Measurements from ENCODE around the gene INSL4.

INSL4 gene

GRCh38 chr9:5231212-5231611 lies at the start of gene INSL4:
INSL4 (plus strand) TSS chr9:5231419; CDS start chr9:5231524, 105 bp downstream.
- DNase-seq: no peak

DNA sequence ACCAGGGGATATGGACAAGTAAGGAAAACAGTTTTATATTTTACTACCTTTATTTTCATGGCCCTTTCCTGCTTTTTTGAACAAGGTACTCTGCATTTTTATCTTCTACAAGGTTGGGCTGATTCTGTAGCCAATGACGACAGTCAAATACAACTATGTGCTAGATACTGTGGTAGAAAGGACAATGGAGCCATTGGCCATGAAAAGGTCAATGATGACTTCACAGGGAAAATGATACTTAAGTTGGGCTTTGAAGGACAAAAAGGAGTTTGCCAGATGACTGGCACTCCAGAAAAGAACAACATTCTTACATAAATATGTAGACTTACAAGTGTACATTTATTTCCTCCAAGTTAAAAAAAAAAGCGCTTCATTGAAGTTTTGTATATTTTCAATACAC lies 46.4 kb upstream of the INSL4 start:
- DNase-seq: no peak

- DNase-seq: no peak
Measured at GRCh38 chr9:5185220-5185840, 45.9 kb upstream of the INSL4 start, which contains the start of gene INSL6. INSL6 (minus strand) TSS chr9:5185639; CDS start chr9:5185602, 37 bp downstream.

DNA sequence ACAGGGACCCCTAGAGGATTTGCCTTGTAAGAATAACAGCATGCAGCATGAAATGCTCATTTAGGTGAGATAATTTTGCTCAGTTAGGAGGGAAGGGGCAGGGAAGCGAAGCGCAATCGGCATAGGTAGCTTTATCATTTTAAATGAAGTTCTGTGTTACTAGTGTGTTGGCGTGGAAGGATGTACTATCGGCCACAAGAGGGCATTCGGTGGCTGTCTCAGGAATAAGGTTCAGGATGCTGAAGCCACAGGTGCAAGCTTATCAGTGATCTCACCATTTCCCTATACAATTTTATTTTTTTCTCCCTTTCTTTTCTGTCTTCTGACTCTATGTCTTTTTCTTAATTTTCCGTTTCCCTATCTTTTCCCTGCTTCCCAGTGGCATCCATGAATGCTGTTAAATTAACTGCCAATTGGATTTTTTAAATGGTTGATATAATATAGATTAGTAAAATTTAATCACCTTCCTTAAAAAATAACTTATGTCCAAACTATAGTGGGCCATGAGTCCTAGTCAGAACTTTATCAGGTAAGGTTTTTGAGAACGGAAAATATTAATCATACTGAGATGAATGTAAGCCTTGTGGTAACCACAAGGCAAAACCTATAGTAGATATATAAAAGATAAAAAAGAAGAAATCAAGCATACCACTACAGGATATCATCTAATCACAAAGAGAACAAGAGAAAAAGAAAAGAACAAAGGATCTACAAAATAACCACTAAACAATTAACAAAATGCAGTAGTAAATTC lies 44.6 kb upstream of the INSL4 start:
- DNase-seq: peak; percentile 12

DNA sequence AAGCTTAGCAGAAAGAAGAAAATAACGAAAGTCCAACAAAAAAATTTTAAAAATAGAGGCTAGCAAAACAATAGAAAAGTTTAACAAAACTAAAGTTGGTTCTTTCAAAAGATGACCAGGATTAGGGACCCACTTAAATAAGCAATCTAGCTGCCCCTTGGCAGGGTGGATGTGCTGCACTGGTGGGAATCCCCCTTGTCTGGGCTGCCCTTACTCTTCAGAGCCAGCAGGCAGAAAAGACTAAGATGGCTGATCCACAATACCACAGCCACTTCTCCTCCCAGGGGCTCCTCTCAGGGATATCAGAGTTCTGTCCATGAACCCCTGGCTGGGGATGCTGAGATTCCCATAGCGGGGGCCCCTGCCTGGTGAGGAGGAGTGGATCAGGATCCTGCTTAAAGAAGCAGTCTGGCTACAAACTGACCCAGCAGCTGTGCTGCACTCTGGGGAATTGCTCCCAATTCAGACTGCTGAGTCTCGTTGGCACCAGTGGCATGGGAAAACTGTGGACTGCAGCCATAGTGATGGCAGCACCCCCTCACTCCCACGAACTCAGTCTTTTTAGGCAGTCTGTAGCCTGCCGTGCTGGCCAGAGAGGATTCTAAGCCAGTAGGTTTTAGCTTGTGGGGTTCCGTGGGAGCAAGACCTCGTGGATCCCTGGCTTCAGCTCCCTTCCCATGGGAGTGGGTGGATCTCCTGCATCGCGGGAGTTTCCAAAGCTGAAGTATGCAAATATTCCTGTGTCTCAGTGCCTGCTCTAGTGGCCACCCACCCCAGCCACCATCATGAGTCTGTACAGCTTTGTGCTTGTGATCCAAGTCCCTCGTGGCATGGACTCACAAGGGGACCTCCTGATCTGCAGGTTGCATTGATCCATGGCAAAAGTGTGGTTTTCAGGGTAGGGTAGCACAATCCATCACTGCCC lies 42.9 kb upstream of the INSL4 start:
- no peak for DNase-seq

- DNase-seq: no peak
Measured at GRCh38 chr9:5191985-5192384, 39.2 kb upstream of the INSL4 start.

DNA sequence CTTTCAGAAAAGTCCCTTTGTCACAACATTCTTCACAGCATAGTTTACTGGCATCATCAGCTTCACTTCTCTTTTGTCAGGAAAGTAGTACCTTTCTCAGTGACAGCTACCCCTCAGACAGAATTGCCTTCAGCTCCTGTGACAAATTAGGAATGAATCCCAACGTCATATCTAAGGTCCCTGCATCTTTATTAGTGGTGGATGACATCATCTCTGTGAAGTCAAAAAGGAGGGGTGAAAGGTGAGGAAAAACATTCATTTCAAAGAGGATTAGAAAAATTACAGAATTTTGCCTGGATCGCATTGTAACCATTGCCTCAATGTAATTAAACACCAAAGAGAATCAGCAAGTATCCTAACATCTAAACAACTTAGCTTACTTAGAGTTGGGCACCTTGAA lies 37.9 kb upstream of the INSL4 start:
- DNase-seq: no peak

GRCh38 chr9:5195463-5195862 lies 35.8 kb upstream of the INSL4 start:
- DNase-seq: no peak

DNA sequence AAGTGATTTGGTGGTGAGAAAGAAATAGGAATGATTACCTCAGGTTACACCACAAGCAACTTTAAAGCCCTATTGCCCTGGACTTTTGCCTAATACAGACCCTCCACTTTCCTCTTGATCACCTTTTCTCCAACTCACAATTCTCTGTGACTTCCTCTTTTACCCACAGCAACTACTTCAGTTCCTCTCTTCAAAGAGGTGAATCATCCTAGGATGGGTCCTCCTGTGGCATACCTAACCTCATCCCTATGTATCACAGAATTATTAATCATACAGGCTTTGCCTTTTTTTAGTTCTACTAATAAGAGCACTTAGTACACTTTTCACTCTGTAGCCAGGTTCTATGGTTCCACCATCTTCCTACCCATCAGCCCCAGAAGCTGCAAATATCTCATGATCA lies 26.1 kb upstream of the INSL4 start:
- DNase-seq: no peak

DNA sequence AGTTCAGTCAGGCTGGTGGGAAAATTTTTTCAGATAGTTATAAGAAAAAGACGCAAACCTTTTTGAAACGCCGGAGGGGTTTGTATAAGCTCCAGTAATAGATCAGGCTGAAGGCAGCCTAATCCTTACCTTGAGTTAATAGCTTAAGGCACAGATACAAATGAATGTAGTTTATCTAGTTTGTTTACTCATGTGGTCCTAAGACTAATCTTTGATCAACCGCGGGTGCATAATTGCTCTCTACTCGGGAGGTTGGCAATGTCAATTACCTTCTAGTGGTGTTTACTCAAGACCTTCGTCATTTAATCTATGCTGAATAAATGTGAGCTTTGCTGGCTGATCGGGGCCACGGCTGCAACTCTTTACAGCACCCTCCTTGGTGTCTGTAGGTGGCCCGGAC lies 665 bp upstream of the INSL4 start:
- no peak for DNase-seq

DNA sequence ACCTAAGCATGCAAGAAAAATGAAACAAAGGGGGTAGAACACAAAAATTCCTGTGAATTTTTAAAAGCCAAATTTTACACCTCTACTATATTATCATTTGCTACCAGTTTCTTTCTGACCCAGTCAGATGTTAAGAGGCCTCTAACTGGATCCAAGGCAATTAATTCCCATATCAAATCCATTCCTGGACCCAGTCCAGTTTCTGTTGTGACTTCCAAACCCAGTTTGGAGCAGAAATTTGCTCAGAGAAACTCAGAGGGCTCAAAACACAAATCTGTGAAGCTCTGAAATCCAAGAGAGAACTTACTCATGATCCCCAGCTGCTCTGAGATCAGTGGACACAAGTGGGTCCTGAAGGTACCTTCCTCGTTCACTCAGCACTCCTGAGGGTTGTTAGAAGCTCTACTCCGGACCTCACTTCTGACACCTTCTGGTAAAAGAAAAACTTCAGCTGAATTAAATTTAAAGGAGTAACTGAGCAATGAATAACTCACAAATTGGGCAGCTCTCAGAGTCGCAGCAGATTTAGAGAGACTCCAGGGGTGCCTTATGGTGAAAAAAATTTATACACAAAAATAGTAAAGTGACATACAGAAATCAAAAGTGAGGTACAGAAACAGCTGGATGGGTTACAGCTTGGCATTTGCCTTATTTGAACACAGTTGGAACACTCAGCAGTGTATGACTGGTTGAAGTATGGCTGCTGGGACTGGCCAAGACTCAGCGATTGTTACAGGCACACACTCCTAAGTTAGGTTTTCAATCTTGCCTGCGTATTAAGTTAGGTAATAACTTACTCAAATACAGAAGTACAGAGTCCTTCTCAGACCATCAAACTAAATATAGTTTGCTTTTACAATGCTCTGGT lies 32.4 kb downstream of the INSL4 start:
- DNase-seq: no peak

DNA sequence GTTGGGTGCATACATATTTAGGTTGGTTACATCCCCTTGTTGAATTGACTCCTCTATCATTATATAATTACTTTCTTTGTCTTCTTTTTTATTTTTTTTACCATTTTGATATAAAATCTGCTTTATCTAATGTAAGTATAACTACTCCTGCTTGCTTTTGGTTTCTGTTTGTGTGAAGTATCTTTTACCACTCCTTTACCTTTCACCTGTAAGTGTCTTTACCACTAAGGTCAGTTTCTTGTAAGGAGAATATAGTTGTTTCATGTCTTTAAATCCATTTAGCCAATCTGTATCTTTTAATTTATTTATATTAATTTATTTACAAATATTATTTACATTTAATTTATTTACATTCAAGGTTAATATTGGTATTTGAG lies 33.0 kb downstream of the INSL4 start:
- DNase-seq: no peak

DNA sequence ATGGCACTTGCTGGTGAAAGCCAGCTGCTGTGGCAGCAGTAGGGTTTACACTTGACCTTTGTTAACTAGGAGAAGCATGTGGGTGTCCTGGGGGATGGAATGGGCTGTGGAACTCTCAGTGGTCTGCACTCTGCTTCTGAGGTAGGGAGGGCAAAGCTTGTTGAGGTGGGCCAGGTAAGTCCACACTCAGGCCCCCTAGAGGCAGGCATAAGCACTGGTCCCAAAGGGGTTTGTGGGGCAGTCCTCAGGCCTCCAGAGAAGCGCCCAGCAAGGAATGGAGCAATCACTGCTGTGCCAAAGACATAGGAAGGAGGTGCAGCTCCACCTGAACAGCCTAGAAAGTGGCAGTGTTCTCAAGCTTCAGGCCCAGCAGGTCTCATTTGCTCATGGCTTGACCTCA lies 34.7 kb downstream of the INSL4 start:
- no peak for DNase-seq

- DNase-seq: no peak
Measured at GRCh38 chr9:5269249-5269715, 38.1 kb downstream of the INSL4 start.

DNA sequence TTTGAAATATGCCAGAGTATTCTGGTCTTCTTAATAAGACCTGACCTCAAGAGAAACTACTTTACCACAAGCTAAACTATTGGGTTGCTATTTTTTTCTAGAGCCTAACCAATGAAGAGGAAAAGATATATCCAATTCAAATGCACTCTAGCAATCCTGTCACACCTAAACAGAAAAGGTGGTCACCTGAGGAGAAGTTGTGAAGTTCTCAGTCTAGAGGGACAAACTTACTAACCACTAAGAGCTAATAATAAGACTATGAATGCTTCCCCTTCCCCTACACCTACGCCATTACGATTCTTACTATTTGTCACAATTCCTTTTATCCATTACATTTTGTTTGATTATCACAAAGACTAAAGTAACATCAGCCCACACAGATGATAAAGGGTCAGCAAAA lies 43.6 kb downstream of the INSL4 start:
- no peak for DNase-seq

GRCh38 chr9:5278486-5278885 lies 47.3 kb downstream of the INSL4 start:
- no peak for DNase-seq

Data from NCI-H1436 treated with DMSO at 0.1 percent for 48 hours (cell line).